Measurements from ENCODE around the gene GGA1. TPM values are rescaled to one million over a fixed set of nuclear protein-coding genes. Genes with fewer than 3 reads are reported as not detected.
A peak's percentile ranks its signal among the peaks of the same experiment; 100 is the strongest.
"Not testable (repeated sequence)": the region's sequence is repeated elsewhere in the genome, so short reads cannot be mapped to it uniquely, and the experiment has no call there.

Gene GGA1
- total RNA-seq, 2 donors from 2014 or later = 69.3 to 79.8 TPM

- H3K36me3 Mint-ChIP-seq (ENCODE audit: low read depth) = no peaks in the 10 kb centered on the region
- peak overlapping the region; percentile 69 for H3K27ac Mint-ChIP-seq
- peaks cover 11% of the 10 kb centered on the region for H3K4me1 Mint-ChIP-seq
- ATAC-seq (replicated peaks) = no peak
- no peaks in the 10 kb centered on the region for H3K9me3 Mint-ChIP-seq
- H3K27me3 Mint-ChIP-seq = peaks cover 3% of the 10 kb centered on the region
- H3K4me3 Mint-ChIP-seq = peak overlapping the region; percentile 62
These were observed 16.7 kb upstream of the GGA1 start for GRCh38 chr22:37591823-37592404.

DNA sequence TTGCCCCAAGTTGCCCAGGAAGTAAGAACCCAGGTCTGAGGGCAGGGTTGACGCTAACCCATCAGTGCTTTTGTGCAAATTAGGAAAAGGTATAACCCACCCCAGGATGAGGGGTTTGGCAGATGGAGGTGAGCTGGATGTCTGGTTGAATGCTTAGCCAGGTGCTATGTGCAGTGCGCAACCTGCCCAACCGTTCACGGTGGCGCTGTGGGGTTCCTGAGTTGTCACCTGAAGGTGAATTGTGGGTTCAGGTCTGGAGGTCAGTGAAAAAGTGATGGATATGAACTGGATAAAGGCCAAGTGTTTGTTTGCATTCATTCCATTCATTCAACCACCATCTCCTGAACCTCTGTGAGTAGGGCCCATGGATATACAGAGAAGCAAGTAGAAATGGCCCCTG is 14.4 kb upstream of the GGA1 start:
- H3K36me3 Mint-ChIP-seq (ENCODE audit: low read depth) = no peaks in the 10 kb centered on the region
- H3K27me3 Mint-ChIP-seq = no peaks in the 10 kb centered on the region
- no peak for ATAC-seq (replicated peaks)
- H3K4me1 Mint-ChIP-seq = peaks cover 11% of the 10 kb centered on the region
- H3K9me3 Mint-ChIP-seq = no peaks in the 10 kb centered on the region
- no peak overlapping the region for H3K4me3 Mint-ChIP-seq
- no peak overlapping the region for H3K27ac Mint-ChIP-seq

GRCh38 chr22:37599153-37599552 is 9.5 kb upstream of the GGA1 start:
- H3K27ac Mint-ChIP-seq = no peak overlapping the region

DNA sequence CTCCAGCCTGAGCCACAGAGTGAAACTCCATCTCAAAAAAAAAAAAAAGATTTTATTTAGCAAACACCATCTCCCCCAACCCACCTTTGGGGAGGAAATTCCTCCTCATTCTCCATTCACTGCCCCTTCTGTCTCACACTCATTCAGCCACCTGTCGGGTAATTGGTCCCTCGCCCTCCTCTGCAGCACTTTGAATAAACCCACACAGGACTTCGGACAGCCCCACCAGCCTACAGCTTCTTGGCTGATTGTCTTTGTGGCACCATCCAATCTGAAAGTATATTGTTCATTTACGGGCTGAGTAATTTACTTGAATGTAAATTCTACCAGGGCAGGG is 7.5 kb upstream of the GGA1 start:
- H3K4me1 Mint-ChIP-seq = peaks cover 25% of the 10 kb centered on the region
- no peaks in the 10 kb centered on the region for H3K36me3 Mint-ChIP-seq (ENCODE audit: low read depth)

More at GRCh38 chr22:37599153-37599552, 9.5 kb upstream of the GGA1 start:
- Mint-ChIP-seq H3K4me3 (no peak overlapping the region), H3K9me3 (no peaks in the 10 kb centered on the region), H3K4me1 (peaks cover 13% of the 10 kb centered on the region), H3K36me3 (ENCODE audit: low read depth) (no peaks in the 10 kb centered on the region), H3K27me3 (no peaks in the 10 kb centered on the region)
- no peak for ATAC-seq (replicated peaks)

DNA sequence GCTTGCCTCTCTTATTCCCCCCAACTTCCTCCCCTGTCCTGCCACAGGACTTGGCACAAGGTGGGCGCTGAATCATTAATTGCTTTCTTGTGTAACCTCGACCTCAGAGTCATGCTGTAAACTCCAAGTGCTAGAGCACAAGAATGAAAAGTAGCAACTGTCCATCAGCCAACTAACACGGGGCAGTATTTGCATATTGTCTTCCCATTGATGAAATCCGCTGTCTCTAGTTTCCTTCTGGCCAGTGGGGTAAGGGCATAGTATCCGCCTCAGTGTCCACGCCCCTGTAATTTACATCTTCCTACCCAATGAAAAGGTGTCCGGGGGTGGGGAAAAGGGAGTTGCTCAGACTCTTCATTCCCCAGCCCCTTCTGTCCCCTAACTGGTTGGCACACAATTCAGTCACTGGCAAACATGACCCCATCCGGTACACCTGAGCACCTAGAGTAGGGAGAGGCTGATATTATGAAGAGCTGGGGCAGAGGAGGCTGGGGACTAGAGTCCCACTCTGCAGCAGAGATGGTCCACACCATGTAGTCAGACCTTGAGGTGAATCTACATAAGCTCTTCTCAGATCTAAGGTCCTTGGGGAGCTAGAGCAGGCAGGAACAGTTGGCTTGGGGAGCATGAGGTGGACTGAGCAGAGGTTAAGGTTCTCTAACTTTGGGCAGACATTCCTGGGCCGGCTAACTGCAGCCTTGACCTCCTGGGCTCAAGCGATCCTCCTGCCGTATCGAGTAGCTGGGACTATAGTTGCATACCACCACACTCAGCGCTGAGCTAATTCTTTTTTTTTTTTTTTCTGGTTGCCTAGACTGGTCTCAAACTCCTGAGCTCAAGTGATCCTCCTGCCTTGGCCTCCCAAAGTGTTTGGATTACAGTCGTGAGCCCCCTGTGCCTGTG is 6.8 kb upstream of the GGA1 start:
- Mint-ChIP-seq H3K27ac (peak overlapping the region; percentile 65), H3K36me3 (ENCODE audit: low read depth) (no peaks in the 10 kb centered on the region), H3K27me3 (no peaks in the 10 kb centered on the region), H3K4me3 (peak overlapping the region; percentile 17), H3K4me1 (peaks cover 25% of the 10 kb centered on the region), H3K9me3 (no peaks in the 10 kb centered on the region)
- peak; percentile 53 for ATAC-seq (replicated peaks)

More for the DNA sequence above, 7.5 kb upstream of the GGA1 start:
- no peak for ATAC-seq (replicated peaks)
- Mint-ChIP-seq H3K27ac (peak overlapping the region; percentile 65), H3K4me3 (peak overlapping the region; percentile 17), H3K27me3 (no peaks in the 10 kb centered on the region), H3K9me3 (no peaks in the 10 kb centered on the region)

DNA sequence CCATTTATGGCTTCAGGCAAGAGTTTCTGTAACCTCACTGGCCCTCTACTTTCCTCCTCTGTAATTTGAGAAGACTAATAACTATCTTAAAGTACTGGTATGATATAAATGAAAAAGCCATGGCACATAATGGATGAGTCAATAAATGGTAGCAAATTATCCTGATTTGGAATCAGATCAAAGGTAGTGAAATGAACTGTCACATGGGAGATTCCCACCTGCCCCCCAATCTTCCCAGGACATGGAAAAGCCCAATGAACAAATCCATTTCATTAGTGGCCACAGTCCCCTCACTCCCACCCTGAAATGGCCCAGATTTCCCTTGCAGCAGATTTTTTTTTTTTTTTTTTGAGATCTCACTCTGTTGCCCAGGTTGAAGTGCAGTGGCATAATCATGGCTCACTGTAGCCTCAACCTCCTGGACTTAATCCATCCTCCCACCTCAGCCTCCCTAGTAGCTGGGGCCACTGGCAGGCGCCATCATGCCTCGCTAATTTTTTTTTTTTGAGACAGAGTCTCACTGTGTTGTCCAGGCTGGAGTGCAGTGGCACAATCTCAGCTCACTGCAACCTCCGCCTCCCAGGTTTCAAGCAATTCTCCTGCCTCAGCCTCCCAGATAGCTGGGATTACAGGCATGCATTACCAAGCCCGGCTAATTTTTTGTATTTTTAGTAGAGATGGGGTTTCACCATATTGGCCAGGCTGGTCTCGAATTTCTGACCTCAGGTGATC is 5.9 kb upstream of the GGA1 start:
- Mint-ChIP-seq H3K4me1 (peaks cover 25% of the 10 kb centered on the region), H3K27ac (peak overlapping the region; percentile 65)
- not testable (repeated sequence) for H3K36me3 Mint-ChIP-seq (ENCODE audit: low read depth); H3K27me3 Mint-ChIP-seq; ATAC-seq (replicated peaks); H3K4me3 Mint-ChIP-seq; H3K9me3 Mint-ChIP-seq

DNA sequence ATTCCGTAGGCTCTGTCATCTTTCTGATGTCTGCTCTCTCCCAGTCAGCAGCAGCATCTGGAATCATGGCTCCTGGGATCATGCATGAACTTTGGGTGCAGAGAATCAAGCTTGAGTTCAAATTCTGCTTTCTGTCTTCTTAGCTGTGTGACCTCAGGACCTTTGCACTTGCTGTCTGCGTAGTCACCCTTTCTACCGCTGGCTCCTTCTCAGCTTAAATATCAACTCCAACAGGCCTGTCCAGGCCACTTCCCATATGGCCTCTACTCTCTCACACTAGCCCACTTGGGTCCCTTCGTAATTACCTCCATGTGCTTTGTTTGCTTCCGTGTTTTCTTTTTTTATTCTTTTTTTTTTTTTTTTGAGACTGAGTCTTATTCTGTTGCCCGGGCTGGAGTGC is 4.6 kb upstream of the GGA1 start:
- Mint-ChIP-seq H3K27me3 (no peaks in the 10 kb centered on the region), H3K9me3 (no peaks in the 10 kb centered on the region), H3K4me1 (peaks cover 30% of the 10 kb centered on the region), H3K36me3 (ENCODE audit: low read depth) (peaks cover 5% of the 10 kb centered on the region), H3K27ac (no peak overlapping the region), H3K4me3 (no peak overlapping the region)
- no peak for ATAC-seq (replicated peaks)

DNA sequence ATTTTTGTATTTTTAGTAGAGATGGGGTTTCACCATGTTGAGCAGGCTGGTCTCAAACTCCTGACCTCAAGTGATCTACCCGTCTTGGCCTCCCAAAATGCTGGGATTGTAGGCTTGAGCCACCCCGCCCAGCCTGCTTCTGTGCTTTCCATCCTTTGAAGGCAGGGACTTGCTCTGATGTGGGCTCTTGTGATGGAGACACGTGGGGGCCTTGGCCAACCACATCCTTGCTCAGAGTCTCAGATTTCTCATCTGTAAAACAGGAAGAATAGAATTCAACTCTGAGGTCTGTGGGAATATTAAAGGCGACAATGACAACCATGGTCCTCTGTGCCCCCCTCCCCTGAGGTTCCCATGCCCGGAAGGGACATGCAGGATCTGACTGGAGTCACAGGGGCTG is 3.8 kb upstream of the GGA1 start:
- ATAC-seq (replicated peaks) = no peak
- peaks cover 10% of the 10 kb centered on the region for H3K36me3 Mint-ChIP-seq (ENCODE audit: low read depth)
- H3K9me3 Mint-ChIP-seq = no peaks in the 10 kb centered on the region
- H3K4me1 Mint-ChIP-seq = peaks cover 30% of the 10 kb centered on the region
- H3K27ac Mint-ChIP-seq = peak overlapping the region; percentile 79
- H3K27me3 Mint-ChIP-seq = no peaks in the 10 kb centered on the region
- peak overlapping the region; percentile 52 for H3K4me3 Mint-ChIP-seq

- H3K36me3 Mint-ChIP-seq (ENCODE audit: low read depth) = peaks cover 11% of the 10 kb centered on the region
- ATAC-seq (replicated peaks) = peak; percentile 41
- H3K9me3 Mint-ChIP-seq = no peaks in the 10 kb centered on the region
- H3K4me3 Mint-ChIP-seq = peak overlapping the region; percentile 97
- H3K4me1 Mint-ChIP-seq = peaks cover 21% of the 10 kb centered on the region
- H3K27ac Mint-ChIP-seq = peak overlapping the region; percentile 99
- no peaks in the 10 kb centered on the region for H3K27me3 Mint-ChIP-seq
These were observed 1.4 kb upstream of the GGA1 start for GRCh38 chr22:37607010-37607934.

DNA sequence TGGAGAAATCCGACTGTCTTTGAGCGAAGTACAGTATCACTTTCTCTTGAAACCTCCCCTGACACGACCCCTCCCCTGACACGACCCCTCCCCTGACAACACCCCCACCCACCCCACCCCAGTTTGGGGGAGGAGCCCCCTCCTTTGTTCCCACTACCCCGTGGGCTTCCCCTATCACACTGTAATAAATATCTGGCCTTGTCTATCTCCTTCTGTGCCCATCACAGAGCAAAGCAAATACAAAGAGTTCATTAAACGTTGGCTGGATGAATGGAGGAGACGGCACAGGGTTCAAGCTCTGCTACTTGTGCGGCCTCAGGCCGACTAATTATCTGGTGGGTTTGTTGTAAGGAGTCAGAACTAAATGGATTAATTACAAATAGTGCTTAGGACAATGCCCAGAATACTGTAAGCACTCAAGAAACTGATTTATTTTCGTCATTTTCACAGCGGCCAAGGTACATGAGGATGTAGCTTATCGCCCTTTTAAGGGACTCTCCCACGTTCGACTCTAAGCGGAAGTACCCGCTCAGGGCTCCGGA is 628 bp upstream of the GGA1 start:
- no peaks in the 10 kb centered on the region for H3K9me3 Mint-ChIP-seq
- ATAC-seq (replicated peaks) = no peak
- H3K4me3 Mint-ChIP-seq = peak overlapping the region; percentile 97
- H3K4me1 Mint-ChIP-seq = peaks cover 21% of the 10 kb centered on the region
- H3K27me3 Mint-ChIP-seq = no peaks in the 10 kb centered on the region
- H3K27ac Mint-ChIP-seq = peak overlapping the region; percentile 99
- peaks cover 11% of the 10 kb centered on the region for H3K36me3 Mint-ChIP-seq (ENCODE audit: low read depth)

GRCh38 chr22:37609240-37610152 is 862 bp downstream of the GGA1 start:
- Mint-ChIP-seq H3K27ac (peak overlapping the region; percentile 97), H3K4me1 (peaks cover 17% of the 10 kb centered on the region), H3K4me3 (peak overlapping the region; percentile 97), H3K36me3 (ENCODE audit: low read depth) (peaks cover 11% of the 10 kb centered on the region), H3K9me3 (no peaks in the 10 kb centered on the region), H3K27me3 (no peaks in the 10 kb centered on the region)
- ATAC-seq (replicated peaks) = no peak

DNA sequence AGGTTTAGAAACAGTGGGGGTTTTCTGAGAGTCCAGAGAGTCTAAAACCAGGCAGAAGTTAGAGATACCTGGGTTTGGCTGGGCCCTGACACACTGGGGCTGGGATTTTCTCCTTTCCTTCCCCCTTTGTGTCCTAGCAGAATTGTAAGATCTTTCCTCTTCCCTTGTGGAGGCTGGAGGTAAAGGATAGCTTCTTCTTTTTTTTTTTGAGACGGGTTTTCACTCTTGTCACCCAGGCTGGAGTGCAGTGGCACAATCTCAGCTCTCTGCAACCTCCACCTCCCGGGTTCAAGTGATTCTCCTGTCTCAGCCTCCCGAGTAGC is 1.5 kb downstream of the GGA1 start:
- peaks cover 12% of the 10 kb centered on the region for H3K4me1 Mint-ChIP-seq
- peak overlapping the region; percentile 97 for H3K27ac Mint-ChIP-seq
- peak overlapping the region; percentile 97 for H3K4me3 Mint-ChIP-seq
- peaks cover 17% of the 10 kb centered on the region for H3K36me3 Mint-ChIP-seq (ENCODE audit: low read depth)
- ATAC-seq (replicated peaks); H3K9me3 Mint-ChIP-seq; H3K27me3 Mint-ChIP-seq: not testable (repeated sequence)

DNA sequence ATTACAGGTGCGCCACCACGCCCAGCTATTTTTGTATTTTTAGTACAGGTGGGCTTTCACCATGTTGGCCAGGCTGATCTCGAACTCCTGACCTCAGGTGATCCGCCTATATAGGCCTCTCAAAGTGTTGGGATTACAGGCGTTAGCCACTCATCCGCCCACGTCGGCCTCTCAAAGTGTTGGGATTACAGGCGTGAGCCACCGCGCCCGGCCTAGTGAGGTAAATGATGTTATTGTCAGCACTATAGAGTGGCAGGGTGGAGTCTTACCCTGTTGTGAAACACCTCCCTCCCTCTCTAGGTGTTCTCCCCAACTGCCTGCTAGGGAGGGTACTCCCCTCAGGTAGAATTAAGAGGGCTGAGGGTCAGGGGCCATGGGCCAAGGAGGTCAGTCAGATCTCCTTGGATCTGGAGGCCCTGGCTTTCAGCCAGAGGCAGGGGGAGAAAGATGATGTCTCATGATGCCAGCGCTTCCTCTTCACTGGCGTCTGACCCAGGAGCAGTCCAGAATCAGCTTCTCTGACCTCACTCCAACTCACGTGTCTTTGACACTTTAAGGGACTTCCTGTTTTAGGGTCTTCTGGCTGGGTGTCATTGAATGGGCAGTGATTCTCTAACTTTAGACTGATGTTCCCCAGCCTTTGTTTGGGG is 2.0 kb downstream of the GGA1 start:
- no peak for ATAC-seq (replicated peaks)
- H3K4me1 Mint-ChIP-seq = peaks cover 7% of the 10 kb centered on the region

More for the DNA sequence above, 2.0 kb downstream of the GGA1 start:
- Mint-ChIP-seq H3K36me3 (ENCODE audit: low read depth) (peaks cover 17% of the 10 kb centered on the region), H3K9me3 (no peaks in the 10 kb centered on the region), H3K27ac (peak overlapping the region; percentile 97), H3K4me3 (peak overlapping the region; percentile 97), H3K27me3 (no peaks in the 10 kb centered on the region)

All from activated T-helper 17 cell treated with anti-CD3 and anti-CD28 coated beads, Interleukin-2, amount 50 U/mL, for 72 hours (primary cell).